Activated CD4-positive, alpha-beta T cell treated with anti-CD3 and anti-CD28 coated beads for 1 hour (primary cell): ENCODE measurements around the gene PKN2.

Experiments
- DNase-seq: peaks from one replicate; pipeline ENCODE4 v3.0.0-alpha.2; 2020

PKN2 gene

GRCh38 chr1:88683541-88684481 is at the start of gene PKN2:
Gene PKN2 (plus strand): TSS chr1:88684273. CDS start chr1:88684581, 308 bp downstream.
- DNase-seq: peak; percentile 95

GRCh38 chr1:88634538-88634937 is 49.5 kb upstream of the PKN2 start:
- DNase-seq: no peak

GRCh38 chr1:88640060-88640459 is 44.0 kb upstream of the PKN2 start:
- DNase-seq: no peak

GRCh38 chr1:88645886-88646285 is 38.2 kb upstream of the PKN2 start:
- no peak for DNase-seq

GRCh38 chr1:88646476-88647248 is 37.4 kb upstream of the PKN2 start:
- DNase-seq: no peak

GRCh38 chr1:88647249-88647645 is 36.8 kb upstream of the PKN2 start:
- no peak for DNase-seq

- no peak for DNase-seq
Measured at GRCh38 chr1:88647749-88648415, 36.2 kb upstream of the PKN2 start.

- DNase-seq: no peak
Measured at GRCh38 chr1:88648706-88649105, 35.4 kb upstream of the PKN2 start.

- no peak for DNase-seq
Measured at GRCh38 chr1:88649932-88650331, 34.1 kb upstream of the PKN2 start.

- no peak for DNase-seq
Measured at GRCh38 chr1:88650676-88651418, 33.2 kb upstream of the PKN2 start.

GRCh38 chr1:88655140-88655539 is 28.9 kb upstream of the PKN2 start:
- no peak for DNase-seq

- DNase-seq: no peak
Measured at GRCh38 chr1:88655685-88656299, 28.3 kb upstream of the PKN2 start.

GRCh38 chr1:88658419-88658818 is 25.7 kb upstream of the PKN2 start:
- DNase-seq: no peak

- no peak for DNase-seq
Measured at GRCh38 chr1:88659552-88659951, 24.5 kb upstream of the PKN2 start.

GRCh38 chr1:88661188-88661587 is 22.9 kb upstream of the PKN2 start:
- DNase-seq: no peak

GRCh38 chr1:88661951-88662699 is 21.9 kb upstream of the PKN2 start:
- no peak for DNase-seq

GRCh38 chr1:88662723-88663122 is 21.4 kb upstream of the PKN2 start:
- no peak for DNase-seq

GRCh38 chr1:88668405-88668804 is 15.7 kb upstream of the PKN2 start:
- no peak for DNase-seq

- DNase-seq: no peak
Measured at GRCh38 chr1:88670462-88670861, 13.6 kb upstream of the PKN2 start.

GRCh38 chr1:88673446-88673845 is 10.6 kb upstream of the PKN2 start:
- DNase-seq: no peak

- DNase-seq: no peak
Measured at GRCh38 chr1:88678405-88678804, 5.7 kb upstream of the PKN2 start.
